PC-3 (cell line): ENCODE measurements around the gene BCKDHA. TPM values are rescaled to one million over a fixed set of nuclear protein-coding genes. Genes with fewer than 3 reads are reported as not detected.

Experiments
- ATAC-seq: fragments of 200-7000 bp; cut with Tn5 transposase; 2 replicates; pipeline ENCODE4 v1.9.1; 2020; ENCODE audit warnings: mild to moderate bottlenecking, moderate library complexity
- BruUV-seq: library from RNA; stranded (reverse); fragments of 400-500 nt; replicated peaks from 2 replicates; lab custom pipeline; 2021; lab: Mats Ljungman, UMichigan
- CTCF ChIA-PET: fragments of 300-600 bp; sonication (Branson Sonifier 250); formaldehyde crosslinking; loops from one replicate; lab custom pipeline; 2022; ENCODE audit warnings: antibody characterized with exemption; lab: Charles Lee
- POLR2A ChIA-PET: fragments of 300-600 bp; sonication (Branson Sonifier 250); formaldehyde crosslinking; loops from one replicate; lab custom pipeline; 2022; ENCODE audit warnings: antibody characterized with exemption; ENCODE audit not compliant: unreplicated experiment; lab: Charles Lee
- DNase-seq: peaks from one replicate; pipeline ENCODE4 v3.0.0-alpha.2; 2015
- H2AFZ ChIP-seq: fragments of 300-600 bp; sonication (generic); 2 replicates; pipeline ENCODE4 v1.6.0; 2016; ENCODE audit warnings: antibody characterized with exemption, low read length
- H3F3A ChIP-seq: fragments of 300-600 bp; sonication (generic); one replicate; pipeline ENCODE4 v1.6.0; 2017; ENCODE audit warnings: antibody characterized with exemption, low read length, control low read depth, mild to moderate bottlenecking; ENCODE audit not compliant: unreplicated experiment
- H3K27ac ChIP-seq: fragments of 300-600 bp; sonication (generic); 2 replicates; pipeline ENCODE4 v1.5.1; 2016; ENCODE audit warnings: mild to moderate bottlenecking, low read length
- H3K27me3 ChIP-seq: fragments of 300-600 bp; sonication (generic); 2 replicates; pipeline ENCODE4 v1.6.1; 2016; ENCODE audit warnings: low read length, mixed read lengths
- H3K36me3 ChIP-seq: fragments of 300-600 bp; sonication (generic); 2 replicates; pipeline ENCODE4 v1.6.1; 2016; ENCODE audit warnings: low read depth, mixed run types, low read length, mixed read lengths
- H3K4me1 ChIP-seq: fragments of 300-600 bp; sonication (generic); 2 replicates; pipeline ENCODE4 v1.5.1; 2016; ENCODE audit warnings: low read length; ENCODE audit not compliant: insufficient read depth
- H3K4me2 ChIP-seq: fragments of 300-600 bp; sonication (generic); 2 replicates; pipeline ENCODE4 v1.6.0; 2016; ENCODE audit warnings: low read length
- H3K4me3 ChIP-seq: fragments of 300-600 bp; sonication (generic); 2 replicates; pipeline ENCODE4 v1.5.1; 2016; ENCODE audit warnings: mild to moderate bottlenecking, low read length, mixed read lengths
- H3K79me2 ChIP-seq: fragments of 300-600 bp; sonication (generic); 2 replicates; pipeline ENCODE4 v1.6.1; 2017; ENCODE audit warnings: low read length, mixed read lengths
- H3K9ac ChIP-seq: fragments of 300-600 bp; sonication (generic); 2 replicates; pipeline ENCODE4 v1.6.0; 2016; ENCODE audit warnings: mild to moderate bottlenecking, low read length
- H3K9me2 ChIP-seq: fragments of 300-600 bp; sonication (generic); replicated peaks from 2 replicates; pipeline ENCODE4 v1.6.1; 2016; ENCODE audit warnings: mixed run types, low read length, mixed read lengths
- H3K9me3 ChIP-seq: fragments of 300-600 bp; sonication (generic); 2 replicates; pipeline ENCODE4 v1.6.1; 2016; ENCODE audit warnings: low read length, mixed read lengths
- H4K20me1 ChIP-seq: fragments of 300-600 bp; sonication (generic); 2 replicates; pipeline ENCODE4 v1.6.1; 2016; ENCODE audit warnings: low read length, mixed read lengths
- CTCF ChIP-seq: fragments of 300-600 bp; sonication (generic); conservative IDR thresholded peaks from 2 replicates; pipeline ENCODE4 v1.5.1; 2017; ENCODE audit warnings: antibody characterized with exemption, low read depth, mild to moderate bottlenecking, low read length
- EZH2 ChIP-seq: fragments of 300-600 bp; sonication (generic); IDR thresholded peaks from one replicate; pipeline ENCODE4 v1.6.1; 2017; ENCODE audit warnings: antibody characterized with exemption, mild to moderate bottlenecking, low read length; ENCODE audit not compliant: unreplicated experiment
- EZH2phosphoT487 ChIP-seq: fragments of 300-600 bp; sonication (generic); IDR thresholded peaks from 2 replicates; pipeline ENCODE4 v1.6.1; 2018; ENCODE audit warnings: mild to moderate bottlenecking, antibody characterized with exemption, low read length, borderline replicate concordance
- intact Hi-C: fragments of 100-400 bp; cut with micrococcal nuclease; formaldehyde crosslinking; loops from 2 replicates; pipeline ENCODE4 v1.9.0; 2023
- total RNA-seq: library from RNA; depleted of rRNA; stranded (reverse); fragments of >200 nt; gene quantifications from 2 replicates; pipeline ENCODE4 v1.2.3, GENCODE V29; 2014

The BCKDHA gene
- total RNA-seq, 1 experiment from 2014 or later, result 49.2 TPM

GRCh38 chr19:41411100-41411967 lies 13.7 kb downstream of the BCKDHA start:
- ChIA-PET POLR2A (no interaction called here), CTCF (no interaction called here)
- H3K9ac ChIP-seq, result no peak overlapping the region
- no peak overlapping the region for H3K4me2 ChIP-seq
- no peaks in the 10 kb centered on the region for H3K79me2 ChIP-seq
- no peak overlapping the region for H2AFZ ChIP-seq
- BruUV-seq, result no TSS peak
- no peaks in the 10 kb centered on the region for H3K9me2 ChIP-seq
- no peaks in the 10 kb centered on the region for H3K27me3 ChIP-seq
- ATAC-seq (no peak), DNase-seq (no peak)
- no peak overlapping the region for H3K4me3 ChIP-seq
- H3K36me3 ChIP-seq, result no peaks in the 10 kb centered on the region
- no peaks in the 10 kb centered on the region for H3K9me3 ChIP-seq
- H3K4me1 ChIP-seq, result peaks cover 9% of the 10 kb centered on the region
- no peak for TF ChIP-seq EZH2phosphoT487
- TF ChIP-seq CTCF, result no peak
- no peak for TF ChIP-seq EZH2
- intact Hi-C loops, result no loop called here
- H3F3A ChIP-seq, result no peaks in the 10 kb centered on the region
- no peaks in the 10 kb centered on the region for H4K20me1 ChIP-seq
- H3K27ac ChIP-seq, result no peak overlapping the region

- TF ChIP-seq EZH2phosphoT487 (no peak), CTCF (no peak), EZH2 (no peak)
- ChIA-PET CTCF (no interaction called here), POLR2A (no interaction called here)
- Histone ChIP-seq H3K9ac (no peak overlapping the region), H3K79me2 (no peaks in the 10 kb centered on the region), H3K27me3 (no peaks in the 10 kb centered on the region), H3F3A (no peaks in the 10 kb centered on the region), H3K4me1 (peaks cover 9% of the 10 kb centered on the region), H3K9me3 (no peaks in the 10 kb centered on the region), H3K27ac (no peak overlapping the region), H3K4me3 (no peak overlapping the region), H4K20me1 (no peaks in the 10 kb centered on the region), H2AFZ (no peak overlapping the region), H3K9me2 (no peaks in the 10 kb centered on the region), H3K36me3 (no peaks in the 10 kb centered on the region), H3K4me2 (no peak overlapping the region)
- no peak for DNase-seq
- BruUV-seq, result no TSS peak
- no peak for ATAC-seq
- intact Hi-C loops, result no loop called here
Observed at GRCh38 chr19:41411968-41412265, 14.3 kb downstream of the BCKDHA start.

- intact Hi-C loops, result no loop called here
- no TSS peak for BruUV-seq
- DNase-seq (no peak), ATAC-seq (no peak)
- Histone ChIP-seq H2AFZ (no peak overlapping the region), H4K20me1 (no peaks in the 10 kb centered on the region), H3K4me1 (peaks cover 9% of the 10 kb centered on the region), H3K9ac (no peak overlapping the region), H3K27ac (no peak overlapping the region), H3K27me3 (no peaks in the 10 kb centered on the region), H3K79me2 (no peaks in the 10 kb centered on the region), H3K4me3 (no peak overlapping the region), H3F3A (no peaks in the 10 kb centered on the region), H3K36me3 (no peaks in the 10 kb centered on the region), H3K4me2 (no peak overlapping the region), H3K9me3 (no peaks in the 10 kb centered on the region), H3K9me2 (no peaks in the 10 kb centered on the region)
- ChIA-PET POLR2A (no interaction called here), CTCF (no interaction called here)
- TF ChIP-seq EZH2phosphoT487 (no peak), CTCF (no peak), EZH2 (no peak)
Observed at GRCh38 chr19:41412953-41413352, 15.3 kb downstream of the BCKDHA start.
